K562 (cell line): ENCODE measurements around the gene NUDT14. TPM values are rescaled to one million over a fixed set of nuclear protein-coding genes. Genes with fewer than 3 reads are reported as not detected.

Experiments used
- ELF4 ChIP-seq: fragments of 450-650 bp; formaldehyde crosslinking; IDR thresholded peaks from 2 replicates; pipeline ENCODE4 v1.4.0; 2022; ENCODE audit warnings: missing genetic modification characterization
- NFYB ChIP-seq: IDR thresholded peaks from 2 replicates; pipeline ENCODE4 v1.6.1; 2011; ENCODE audit warnings: mild to moderate bottlenecking, moderate library complexity; ENCODE audit not compliant: insufficient read length; ENCODE audit errors: extremely low read depth
- SRSF3 ChIP-seq: fragments of 200-400 bp; formaldehyde crosslinking; IDR thresholded peaks from 2 replicates; pipeline ENCODE4 v1.6.1; 2016; ENCODE audit warnings: mild to moderate bottlenecking, low read length, moderate library complexity; ENCODE audit not compliant: insufficient read depth
- ZNF717 ChIP-seq: fragments of 250-450 bp; sonication (Bioruptor Pico); IDR thresholded peaks from 2 replicates; pipeline ENCODE4 v1.5.0; 2021
- polyA plus RNA-seq, 8 experiments: library from polyadenylated mRNA; depleted of rRNA in 4 of 8; stranded (reverse) in 5 of 8; unstranded in 3 of 8; fragments of >200 nt; fragmentation: Nextera tagmentation in 2 of 8; fragmentation: Illumina TruSeq in 1 of 8; extraction: Ambion mirVana in 2 of 8; extraction: Trizol in 1 of 8; gene quantifications; 2 replicates each; pipeline versions ENCODE4 v1.2.1 to v1.2.3, GENCODE V29; 2011 to 2014; ENCODE audit warnings: inconsistent platforms in 1 of 8, missing spikeins in 1 of 8
- total RNA-seq, 7 experiments: library from RNA; depleted of rRNA in 6 of 7; stranded (reverse); fragments of >200 nt in 6 of 7; fragmentation: Illumina TruSeq in 2 of 7; extraction: Trizol in 2 of 7; gene quantifications; 2 replicates each; pipeline versions ENCODE4 v1.2.1 to v1.2.3, GENCODE V29; 2011 to 2021; ENCODE audit warnings: low replicate concordance in 1 of 7
- TF ChIP-seq, protein P1 (sequence below): fragments of 200-800 bp; sonication (Bioruptor generic); IDR thresholded peaks from 2 replicates; pipeline ENCODE4 v1.6.1; 2017; ENCODE audit warnings: missing genetic modification characterization, missing compliant biosample characterization
- TF ChIP-seq, protein P2 (sequence below): fragments of 250-450 bp; sonication (Bioruptor Pico); IDR thresholded peaks from 2 replicates; pipeline ENCODE4 v1.4.0; 2020; ENCODE audit warnings: mild to moderate bottlenecking, moderate library complexity
- TF ChIP-seq, protein P3 (sequence below): fragments of 450-650 bp; IDR thresholded peaks from 2 replicates; pipeline ENCODE4 v1.6.1; 2018; ENCODE audit warnings: mild to moderate bottlenecking, low read depth; ENCODE audit not compliant: partially characterized antibody

NUDT14 gene
- total and polyA plus RNA-seq, 9 of the 15 experiments (the other 6 are each of a cell fraction or from before 2014, with no cell fraction given), result 0.14 to 16.3 (median 8.2) TPM

DNA sequence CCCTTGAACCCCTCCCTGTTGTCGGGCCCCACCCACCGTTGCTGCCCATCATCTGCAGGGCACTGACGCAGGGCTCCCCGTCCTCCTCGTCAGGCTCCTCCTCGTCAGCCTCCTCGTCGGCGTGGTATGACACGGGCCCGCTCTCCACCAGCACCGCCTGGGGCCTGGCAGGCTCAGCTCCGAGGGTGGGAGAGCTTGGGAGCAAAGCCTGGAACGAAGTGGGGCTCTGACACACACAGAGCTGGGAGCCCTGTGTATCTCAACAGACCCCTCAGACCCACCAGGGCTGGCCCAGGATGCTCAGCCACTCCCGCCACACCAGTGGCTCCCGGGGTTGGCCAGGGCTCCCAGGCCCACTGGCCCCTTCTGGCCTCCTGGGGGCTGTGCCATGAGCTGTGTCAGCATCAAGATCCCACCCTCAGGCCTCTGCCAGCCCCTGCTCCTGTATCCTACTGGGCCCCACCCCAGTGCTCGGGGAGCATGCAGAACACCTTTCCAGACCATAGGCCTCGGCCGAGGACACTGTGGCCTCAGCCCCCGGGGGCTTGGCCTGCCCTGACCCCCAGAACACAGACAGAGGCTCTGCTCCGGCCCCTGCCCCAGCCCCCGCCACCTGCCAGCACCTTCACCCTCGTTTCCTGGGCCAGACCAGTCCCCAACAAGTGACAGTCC lies 30.1 kb upstream of the NUDT14 start (continued):
- TF ChIP-seq, protein P1, sequence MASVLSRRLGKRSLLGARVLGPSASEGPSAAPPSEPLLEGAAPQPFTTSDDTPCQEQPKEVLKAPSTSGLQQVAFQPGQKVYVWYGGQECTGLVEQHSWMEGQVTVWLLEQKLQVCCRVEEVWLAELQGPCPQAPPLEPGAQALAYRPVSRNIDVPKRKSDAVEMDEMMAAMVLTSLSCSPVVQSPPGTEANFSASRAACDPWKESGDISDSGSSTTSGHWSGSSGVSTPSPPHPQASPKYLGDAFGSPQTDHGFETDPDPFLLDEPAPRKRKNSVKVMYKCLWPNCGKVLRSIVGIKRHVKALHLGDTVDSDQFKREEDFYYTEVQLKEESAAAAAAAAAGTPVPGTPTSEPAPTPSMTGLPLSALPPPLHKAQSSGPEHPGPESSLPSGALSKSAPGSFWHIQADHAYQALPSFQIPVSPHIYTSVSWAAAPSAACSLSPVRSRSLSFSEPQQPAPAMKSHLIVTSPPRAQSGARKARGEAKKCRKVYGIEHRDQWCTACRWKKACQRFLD (CRISPR knock-in tag), result no peak
- no peak for TF ChIP-seq NFYB
- TF ChIP-seq SRSF3, result no peak
- no peak for TF ChIP-seq ZNF717 (CRISPR knock-in tag)
- TF ChIP-seq, protein P2, sequence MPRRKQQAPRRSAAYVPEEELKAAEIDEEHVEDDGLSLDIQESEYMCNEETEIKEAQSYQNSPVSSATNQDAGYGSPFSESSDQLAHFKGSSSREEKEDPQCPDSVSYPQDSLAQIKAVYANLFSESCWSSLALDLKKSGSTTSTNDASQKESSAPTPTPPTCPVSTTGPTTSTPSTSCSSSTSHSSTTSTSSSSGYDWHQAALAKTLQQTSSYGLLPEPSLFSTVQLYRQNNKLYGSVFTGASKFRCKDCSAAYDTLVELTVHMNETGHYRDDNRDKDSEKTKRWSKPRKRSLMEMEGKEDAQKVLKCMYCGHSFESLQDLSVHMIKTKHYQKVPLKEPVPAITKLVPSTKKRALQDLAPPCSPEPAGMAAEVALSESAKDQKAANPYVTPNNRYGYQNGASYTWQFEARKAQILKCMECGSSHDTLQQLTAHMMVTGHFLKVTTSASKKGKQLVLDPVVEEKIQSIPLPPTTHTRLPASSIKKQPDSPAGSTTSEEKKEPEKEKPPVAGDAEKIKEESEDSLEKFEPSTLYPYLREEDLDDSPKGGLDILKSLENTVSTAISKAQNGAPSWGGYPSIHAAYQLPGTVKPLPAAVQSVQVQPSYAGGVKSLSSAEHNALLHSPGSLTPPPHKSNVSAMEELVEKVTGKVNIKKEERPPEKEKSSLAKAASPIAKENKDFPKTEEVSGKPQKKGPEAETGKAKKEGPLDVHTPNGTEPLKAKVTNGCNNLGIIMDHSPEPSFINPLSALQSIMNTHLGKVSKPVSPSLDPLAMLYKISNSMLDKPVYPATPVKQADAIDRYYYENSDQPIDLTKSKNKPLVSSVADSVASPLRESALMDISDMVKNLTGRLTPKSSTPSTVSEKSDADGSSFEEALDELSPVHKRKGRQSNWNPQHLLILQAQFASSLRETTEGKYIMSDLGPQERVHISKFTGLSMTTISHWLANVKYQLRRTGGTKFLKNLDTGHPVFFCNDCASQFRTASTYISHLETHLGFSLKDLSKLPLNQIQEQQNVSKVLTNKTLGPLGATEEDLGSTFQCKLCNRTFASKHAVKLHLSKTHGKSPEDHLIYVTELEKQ, result no peak
- no peak for TF ChIP-seq ELF4 (CRISPR knock-in tag)
- TF ChIP-seq, protein P3, sequence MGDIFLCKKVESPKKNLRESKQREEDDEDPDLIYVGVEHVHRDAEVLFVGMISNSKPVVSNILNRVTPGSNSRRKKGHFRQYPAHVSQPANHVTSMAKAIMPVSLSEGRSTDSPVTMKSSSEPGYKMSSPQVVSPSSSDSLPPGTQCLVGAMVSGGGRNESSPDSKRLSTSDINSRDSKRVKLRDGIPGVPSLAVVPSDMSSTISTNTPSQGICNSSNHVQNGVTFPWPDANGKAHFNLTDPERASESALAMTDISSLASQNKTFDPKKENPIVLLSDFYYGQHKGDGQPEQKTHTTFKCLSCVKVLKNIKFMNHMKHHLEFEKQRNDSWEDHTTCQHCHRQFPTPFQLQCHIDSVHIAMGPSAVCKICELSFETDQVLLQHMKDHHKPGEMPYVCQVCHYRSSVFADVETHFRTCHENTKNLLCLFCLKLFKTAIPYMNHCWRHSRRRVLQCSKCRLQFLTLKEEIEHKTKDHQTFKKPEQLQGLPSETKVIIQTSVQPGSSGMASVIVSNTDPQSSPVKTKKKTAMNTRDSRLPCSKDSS, result no peak
